WTC11 (cell line): Measurements from ENCODE around the gene PRTFDC1. TPM values are rescaled to one million over a fixed set of nuclear protein-coding genes. Genes with fewer than 3 reads are reported as not detected.
"Not testable (repeated sequence)": the region's sequence is repeated elsewhere in the genome, so short reads cannot be mapped to it uniquely, and the experiment has no call there.

Experiments
- ATAC-seq: fragments of 200-7000 bp; cut with Tn5 transposase; 2 replicates; pipeline ENCODE4 v1.10.0; 2021; ENCODE audit warnings: mild to moderate bottlenecking, moderate library complexity
- CTCF ChIA-PET: fragments of 300-600 bp; sonication (Branson Sonifier 250); formaldehyde crosslinking; loops from one replicate; lab custom pipeline; 2021; ENCODE audit warnings: antibody characterized with exemption; lab: Charles Lee
- POLR2A ChIA-PET: fragments of 350-600 bp; sonication (Branson Sonifier 250); formaldehyde crosslinking; loops from one replicate; lab custom pipeline; 2021; ENCODE audit warnings: antibody characterized with exemption; lab: Charles Lee
- DNase-seq: peaks from one replicate; pipeline ENCODE4 v3.0.0; 2021; ENCODE audit warnings: low spot score
- H3K27ac Mint-ChIP-seq: 2 replicates; pipeline ENCODE4 v1.8.0; 2021; ENCODE audit warnings: mixed read lengths
- H3K27me3 Mint-ChIP-seq: 2 replicates; pipeline ENCODE4 v1.8.0; 2021; ENCODE audit warnings: low read depth, mild to moderate bottlenecking, moderate library complexity, mixed read lengths
- H3K36me3 Mint-ChIP-seq: 2 replicates; pipeline ENCODE4 v1.8.0; 2021; ENCODE audit warnings: mixed read lengths
- H3K4me1 Mint-ChIP-seq: 2 replicates; pipeline ENCODE4 v1.8.0; 2022; ENCODE audit warnings: mixed read lengths
- H3K4me3 Mint-ChIP-seq: 2 replicates; pipeline ENCODE4 v1.8.0; 2021; ENCODE audit warnings: mild to moderate bottlenecking, moderate library complexity, mixed read lengths
- H3K9me3 Mint-ChIP-seq: 2 replicates; pipeline ENCODE4 v1.8.0; 2021; ENCODE audit warnings: mixed read lengths
- AR ChIP-seq: fragments of 250-450 bp; sonication (Bioruptor Pico); IDR thresholded peaks from 2 replicates; pipeline ENCODE4 v1.9.0; 2021; ENCODE audit warnings: mild to moderate bottlenecking
- ATF2 ChIP-seq: sonication (generic); formaldehyde crosslinking; IDR thresholded peaks from 2 replicates; pipeline ENCODE4 v1.8.1; 2022; ENCODE audit warnings: low read depth, missing genetic modification reagents, borderline replicate concordance
- CREM ChIP-seq: sonication (generic); formaldehyde crosslinking; IDR thresholded peaks from 2 replicates; pipeline ENCODE4 v1.8.1; 2022; ENCODE audit warnings: mild to moderate bottlenecking, missing genetic modification reagents, moderate library complexity
- E2F4 ChIP-seq: sonication (generic); formaldehyde crosslinking; IDR thresholded peaks from 2 replicates; pipeline ENCODE4 v1.8.1; 2022; ENCODE audit warnings: low read depth, mild to moderate bottlenecking, moderate library complexity, missing genetic modification reagents, borderline replicate concordance
- EMX1 ChIP-seq: fragments of 250-450 bp; sonication (Bioruptor Pico); IDR thresholded peaks from 2 replicates; pipeline ENCODE4 v1.8.0; 2021; ENCODE audit warnings: mild to moderate bottlenecking
- ERG ChIP-seq: fragments of 250-450 bp; sonication (Bioruptor Pico); IDR thresholded peaks from 2 replicates; pipeline ENCODE4 v1.8.0; 2021; ENCODE audit warnings: mild to moderate bottlenecking
- GRHL2 ChIP-seq: fragments of 250-450 bp; sonication (Bioruptor Pico); IDR thresholded peaks from 2 replicates; pipeline ENCODE4 v1.8.0; 2022; ENCODE audit warnings: mild to moderate bottlenecking, moderate library complexity; ENCODE audit not compliant: insufficient replicate concordance, severe bottlenecking
- HMGA2 ChIP-seq: fragments of 250-450 bp; sonication (Bioruptor Pico); IDR thresholded peaks from 2 replicates; pipeline ENCODE4 v1.4.0; 2021; ENCODE audit warnings: mild to moderate bottlenecking, moderate library complexity
- OVOL2 ChIP-seq: fragments of 250-450 bp; sonication (Bioruptor Pico); IDR thresholded peaks from 2 replicates; pipeline ENCODE4 v1.9.0; 2021; ENCODE audit warnings: mild to moderate bottlenecking, borderline replicate concordance
- USF2 ChIP-seq: sonication (generic); formaldehyde crosslinking; IDR thresholded peaks from 2 replicates; pipeline ENCODE4 v1.8.1; 2023; ENCODE audit warnings: mild to moderate bottlenecking, missing genetic modification reagents, moderate library complexity
- total RNA-seq: library from RNA; stranded (reverse); gene quantifications from 3 replicates; pipeline ENCODE4 v1.2.3, GENCODE V29; 2021

PRTFDC1 gene
- total RNA-seq, 1 experiment from 2014 or later = 6.1 TPM

- no peak for TF ChIP-seq AR (CRISPR knock-in tag)
- TF ChIP-seq GRHL2 = no peak
- TF ChIP-seq, all 79 proteins: peak for 0
- ChIA-PET CTCF (interaction anchor here (1.0 to 1.4 kb wide), 2 partner anchors 17 to 352 kb away, joined by 3 to 4 read pairs; partner anchors contain the start of gene PRTFDC1), POLR2A (no interaction called here)
- Mint-ChIP-seq H3K36me3 (no peaks in the 10 kb centered on the region), H3K27ac (no peak overlapping the region), H3K4me1 (no peaks in the 10 kb centered on the region), H3K4me3 (no peak overlapping the region), H3K9me3 (no peaks in the 10 kb centered on the region), H3K27me3 (no peaks in the 10 kb centered on the region)
- DNase-seq (no peak), ATAC-seq (no peak)
Observed at GRCh38 chr10:24969841-24970281, 17.5 kb upstream of the PRTFDC1 start.

GRCh38 chr10:24968951-24969350 is 16.5 kb upstream of the PRTFDC1 start:
- H3K4me3 Mint-ChIP-seq, DNase-seq, H3K36me3 Mint-ChIP-seq, H3K9me3 Mint-ChIP-seq, POLR2A ChIA-PET, H3K27me3 Mint-ChIP-seq, H3K4me1 Mint-ChIP-seq, ATAC-seq, H3K27ac Mint-ChIP-seq: not testable (repeated sequence)
- CTCF ChIA-PET = interaction anchor here (1.0 to 1.4 kb wide), 2 partner anchors 16 to 351 kb away, joined by 3 to 4 read pairs; partner anchors contain the start of gene PRTFDC1

- CTCF ChIA-PET = interaction anchor here (0.6 kb wide), 1 partner anchor 47 kb away, joined by 3 read pairs; no protein-coding TSS in a partner anchor
Observed at GRCh38 chr10:24968349-24968748, 15.9 kb upstream of the PRTFDC1 start.

More at GRCh38 chr10:24968349-24968748, 15.9 kb upstream of the PRTFDC1 start:
- TF ChIP-seq HMGA2 (CRISPR knock-in tag) (no peak), EMX1 (CRISPR knock-in tag) (no peak), USF2 (CRISPR knock-in tag) (no peak), E2F4 (CRISPR knock-in tag) (no peak), ATF2 (CRISPR knock-in tag) (no peak), CREM (CRISPR knock-in tag) (no peak), ERG (CRISPR knock-in tag) (no peak), OVOL2 (CRISPR knock-in tag) (no peak)
- Mint-ChIP-seq H3K27ac (no peak overlapping the region), H3K36me3 (no peaks in the 10 kb centered on the region), H3K27me3 (no peaks in the 10 kb centered on the region), H3K4me3 (no peak overlapping the region), H3K9me3 (no peaks in the 10 kb centered on the region), H3K4me1 (no peaks in the 10 kb centered on the region)
- no peak for DNase-seq
- POLR2A ChIA-PET = no interaction called here
- no peak for ATAC-seq
